ENCODE results near the gene ZNF525.
A peak's percentile ranks its signal among the peaks of the same experiment; 100 is the strongest.
"Not testable (repeated sequence)": the region's sequence is repeated elsewhere in the genome, so short reads cannot be mapped to it uniquely, and the experiment has no call there.

The ZNF525 gene

DNA sequence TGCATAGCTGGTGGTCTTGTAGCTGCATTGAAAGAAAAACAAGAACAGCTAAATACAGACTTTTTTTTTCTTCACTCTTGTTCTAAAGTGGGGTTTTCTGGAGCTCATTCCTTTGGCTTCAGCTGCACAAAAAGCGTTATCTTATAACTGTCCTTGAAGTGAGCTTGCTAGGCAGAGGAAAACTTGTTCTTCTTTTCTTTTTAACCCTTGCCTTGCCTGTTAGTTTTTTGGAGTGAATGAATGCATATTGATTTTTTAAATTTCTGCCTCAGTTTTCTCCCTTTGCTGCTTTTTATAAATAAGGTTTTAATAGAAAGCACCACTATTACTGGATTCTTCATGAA, 31.0 kb downstream of the ZNF525 start:
- no peak for DNase-seq

DNA sequence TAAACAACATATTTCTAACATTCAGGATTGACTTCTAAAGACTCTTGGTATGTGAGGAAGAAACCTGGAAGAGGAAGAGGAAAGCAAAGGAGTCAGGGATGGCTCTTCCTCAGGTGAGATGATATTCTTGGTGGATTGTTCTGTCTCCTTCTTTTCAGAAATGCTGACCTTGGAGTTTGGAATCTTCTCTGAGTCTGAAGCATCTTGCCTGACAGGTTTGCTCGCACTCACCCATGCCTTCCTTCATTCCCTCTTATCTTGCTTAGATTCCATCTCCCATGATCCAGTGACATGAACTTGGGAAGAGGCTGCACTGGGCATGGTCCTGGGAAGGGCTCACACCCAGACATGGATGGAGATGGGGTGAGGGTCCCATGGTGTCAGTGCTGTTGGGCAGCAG, 32.4 kb downstream of the ZNF525 start:
- not testable (repeated sequence) for DNase-seq

- DNase-seq: no peak
Measured at GRCh38 chr19:53409505-53410204, 44.1 kb downstream of the ZNF525 start.

- DNase-seq: not testable (repeated sequence)
Measured at GRCh38 chr19:53420520-53421315, 55.2 kb downstream of the ZNF525 start.

GRCh38 chr19:53422551-53422950, 57.0 kb downstream of the ZNF525 start:
- DNase-seq: no peak

DNA sequence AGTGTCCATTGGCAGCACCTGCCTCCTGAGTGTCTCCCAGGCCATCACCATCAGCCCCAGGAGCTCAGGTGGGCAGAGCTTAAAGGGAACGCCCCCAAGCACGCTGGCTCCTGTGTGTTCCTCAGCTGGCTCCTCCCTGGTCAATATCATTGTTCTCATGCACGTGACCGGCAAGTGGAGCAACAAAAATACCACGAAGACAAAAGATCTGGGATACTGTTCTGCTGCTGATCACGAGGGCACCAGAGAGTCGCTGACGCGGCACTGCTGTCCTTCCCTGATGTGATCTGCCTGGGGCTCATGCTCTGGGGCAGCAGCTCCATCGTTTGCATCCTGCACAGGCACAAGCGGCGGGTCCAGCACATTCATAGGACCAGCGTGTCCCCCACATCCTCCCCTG, 57.6 kb downstream of the ZNF525 start:
- DNase-seq: not testable (repeated sequence)

- DNase-seq: not testable (repeated sequence)
Measured at GRCh38 chr19:53423680-53424079, 58.2 kb downstream of the ZNF525 start.

DNA sequence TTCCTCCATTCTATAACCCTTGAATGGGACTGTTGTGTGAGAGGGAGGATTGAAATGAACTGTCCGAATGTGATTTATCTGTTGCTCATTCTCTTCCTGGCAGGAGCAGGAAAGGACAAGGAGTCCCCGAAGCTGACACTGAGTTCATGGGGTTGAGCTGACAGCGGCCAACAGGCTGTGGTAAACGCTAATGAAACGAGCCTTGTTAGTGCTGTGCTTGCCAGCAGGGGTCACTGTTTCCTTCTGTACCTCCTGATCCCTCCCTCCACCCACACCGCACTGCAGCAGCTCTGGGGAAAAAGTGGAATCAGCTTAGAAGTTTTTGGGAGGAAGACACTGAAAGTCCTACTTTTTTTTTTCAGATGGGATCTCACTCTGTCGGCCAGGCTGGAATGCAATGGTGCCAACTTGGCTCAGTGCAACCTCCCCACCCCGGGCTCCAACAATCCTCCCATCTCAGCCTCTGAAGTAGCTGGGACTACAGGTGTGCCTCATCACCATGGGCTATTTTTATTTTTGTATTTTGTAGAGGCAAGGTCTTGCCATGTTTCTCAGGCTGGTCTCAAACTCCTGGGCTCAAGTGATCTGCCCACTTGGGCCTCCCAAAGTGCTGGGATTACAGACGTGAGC, 59.6 kb downstream of the ZNF525 start:
- no peak for DNase-seq

GRCh38 chr19:53431399-53432087, 66.0 kb downstream of the ZNF525 start, which contains the start of gene ZNF761:
Gene ZNF761 (plus strand): TSS chr19:53431984. CDS start chr19:53447269, 15,285 bp downstream.
- peak; percentile 84 for DNase-seq

- no peak for DNase-seq
Measured at GRCh38 chr19:53432088-53432661, 66.7 kb downstream of the ZNF525 start.

Data from NCI-H510A (cell line).